GM18511 (cell line): ENCODE results near the gene KLC4.

ENCODE experiments used
- ATAC-seq: cut with Tn5 transposase; IDR thresholded peaks from one replicate; pipeline ENCODE4 v1.9.1; 2021; ENCODE audit warnings: mild to moderate bottlenecking, moderate library complexity; ENCODE audit not compliant: unreplicated experiment

Gene KLC4

GRCh38 chr6:43120944-43121913, 61.8 kb downstream of the KLC4 start:
- no peak for ATAC-seq

GRCh38 chr6:43122146-43122545, 62.7 kb downstream of the KLC4 start:
- no peak for ATAC-seq

GRCh38 chr6:43123461-43124314, 64.3 kb downstream of the KLC4 start:
- no peak for ATAC-seq

DNA sequence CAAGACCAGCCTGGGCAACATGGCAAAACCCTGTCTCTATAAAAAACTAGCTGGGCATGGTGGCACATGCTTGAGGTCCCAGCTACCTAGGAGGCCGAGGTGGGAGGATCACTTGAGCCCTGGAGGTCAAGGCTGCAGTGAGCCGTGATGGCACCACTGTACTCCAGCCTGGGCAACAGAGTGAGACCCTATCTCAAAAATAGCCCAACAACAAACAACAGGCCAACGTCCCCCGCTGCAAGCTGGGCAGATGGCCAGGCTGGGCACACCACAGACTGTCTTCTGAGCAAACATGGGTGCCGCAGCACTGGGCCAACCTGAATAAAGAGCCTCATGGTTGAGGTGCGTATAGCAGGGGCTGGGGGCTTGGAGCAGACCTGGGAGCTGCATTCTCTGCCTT, 65.0 kb downstream of the KLC4 start:
- no peak for ATAC-seq
